HepG2 (cell line): ENCODE measurements around the gene TANGO6. TPM values are rescaled to one million over a fixed set of nuclear protein-coding genes. Genes with fewer than 3 reads are reported as not detected.

ENCODE experiments used
- IRF1 ChIP-seq: sonication (generic); formaldehyde crosslinking; IDR thresholded peaks from 2 replicates; pipeline ENCODE4 v1.4.0; 2020; ENCODE audit warnings: low read depth, mild to moderate bottlenecking, missing genetic modification reagents
- KAT8 ChIP-seq: IDR thresholded peaks from 2 replicates; pipeline ENCODE4 v1.6.1; 2016; ENCODE audit warnings: missing genetic modification reagents, missing compliant biosample characterization
- MAZ ChIP-seq, 2 experiments: sonication (generic) in 1 of 2; formaldehyde crosslinking in 1 of 2; IDR thresholded peaks; 2 replicates each; pipeline versions ENCODE4 v1.5.0 to v1.6.1; 2012 to 2020; ENCODE audit warnings: low read depth in 2 of 2, mild to moderate bottlenecking in 2 of 2, borderline replicate concordance in 1 of 2, improper control_type of control experiment in 1 of 2, low read length in 1 of 2, missing genetic modification reagents in 1 of 2, moderate library complexity in 1 of 2
- NONO ChIP-seq, 2 experiments: fragments of 450-650 bp in 1 of 2; sonication (generic) in 1 of 2; formaldehyde crosslinking in 1 of 2; IDR thresholded peaks in 1 of 2; conservative IDR thresholded peaks in 1 of 2; 2 replicates each; pipeline versions ENCODE4 v1.6.1 to v1.8.0; 2017 to 2022; ENCODE audit warnings: mild to moderate bottlenecking in 1 of 2, missing genetic modification reagents in 1 of 2, moderate library complexity in 1 of 2
- SOX6 ChIP-seq, 2 experiments: fragments of 450-650 bp in 1 of 2; sonication (generic) in 1 of 2; formaldehyde crosslinking in 1 of 2; IDR thresholded peaks; 2 replicates each; pipeline versions ENCODE4 v1.4.0 to v1.6.1; 2017 to 2020; ENCODE audit warnings: antibody characterized with exemption in 1 of 2, mild to moderate bottlenecking in 1 of 2, missing genetic modification reagents in 1 of 2
- ZNF260 ChIP-seq: sonication (generic); formaldehyde crosslinking; IDR thresholded peaks from 2 replicates; pipeline ENCODE4 v1.4.0; 2020; ENCODE audit warnings: missing genetic modification reagents, low read depth, mild to moderate bottlenecking, borderline replicate concordance
- ZNF446 ChIP-seq: sonication (generic); formaldehyde crosslinking; IDR thresholded peaks from 2 replicates; pipeline ENCODE4 v1.5.0; 2020; ENCODE audit warnings: mild to moderate bottlenecking, missing genetic modification reagents
- ZNF576 ChIP-seq: sonication (generic); formaldehyde crosslinking; IDR thresholded peaks from 2 replicates; pipeline ENCODE4 v1.4.0; 2020; ENCODE audit warnings: mild to moderate bottlenecking, missing genetic modification reagents
- ZNF691 ChIP-seq: sonication (generic); formaldehyde crosslinking; IDR thresholded peaks from 2 replicates; pipeline ENCODE4 v1.4.0; 2020; ENCODE audit warnings: missing genetic modification reagents, low read depth, mild to moderate bottlenecking, borderline replicate concordance
- ZNF749 ChIP-seq: sonication (generic); formaldehyde crosslinking; IDR thresholded peaks from 2 replicates; pipeline ENCODE4 v1.8.0; 2022; ENCODE audit warnings: mild to moderate bottlenecking, missing genetic modification reagents, moderate library complexity, borderline replicate concordance
- ZSCAN9 ChIP-seq: IDR thresholded peaks from 2 replicates; pipeline ENCODE4 v1.6.1; 2016; ENCODE audit warnings: borderline replicate concordance
- polyA plus RNA-seq, 8 experiments: library from polyadenylated mRNA; depleted of rRNA in 3 of 8; stranded (reverse) in 7 of 8; unstranded in 1 of 8; fragments of >200 nt; fragmentation: Illumina TruSeq in 4 of 8; extraction: Trizol in 4 of 8; gene quantifications; 2 replicates each; pipeline versions ENCODE4 v1.2.1 to v1.2.3, GENCODE V29; 2011 to 2016; ENCODE audit warnings: low read depth in 4 of 8, missing spikeins in 1 of 8, mixed read lengths in 1 of 8; ENCODE audit not compliant: insufficient read depth in 1 of 8
- total RNA-seq, 5 experiments: library from RNA; depleted of rRNA; stranded (reverse); fragments of >200 nt; fragmentation: Illumina TruSeq; extraction: Trizol; gene quantifications; 2 replicates each; pipeline ENCODE4 v1.2.3, GENCODE V29; 2016; ENCODE audit warnings: low read depth in 1 of 5
- TF ChIP-seq, protein P1 (sequence below): sonication (generic); formaldehyde crosslinking; IDR thresholded peaks from 2 replicates; pipeline ENCODE4 v1.8.1; 2022; ENCODE audit warnings: mild to moderate bottlenecking, missing genetic modification reagents
- TF ChIP-seq, protein P2 (sequence below): IDR thresholded peaks from 2 replicates; pipeline ENCODE4 v1.6.1; 2016; ENCODE audit warnings: low read depth
- TF ChIP-seq, protein P3 (sequence below): sonication (generic); formaldehyde crosslinking; IDR thresholded peaks from 2 replicates; pipeline ENCODE4 v1.5.1; 2020; ENCODE audit warnings: mild to moderate bottlenecking, moderate library complexity, missing genetic modification reagents

The TANGO6 gene
- total and polyA plus RNA-seq, 2 of the 13 experiments (the other 11 are each of a cell fraction or from before 2014, with no cell fraction given), result 7.2 to 13.3 TPM

GRCh38 chr16:69132424-69133252, 289.3 kb downstream of the TANGO6 start, which contains the start of the genes CHTF8 and UTP4 (continued):
- TF ChIP-seq SOX6 (IDR thresholded peaks at IDR 0.05), result no peak
- peak; percentile 51 for TF ChIP-seq SOX6 (CRISPR knock-in tag; IDR thresholded peaks at IDR 0.05)
- TF ChIP-seq ZNF691 (CRISPR knock-in tag), result peak; percentile 97
- no peak for TF ChIP-seq ZNF260 (CRISPR knock-in tag)
- TF ChIP-seq, protein P1, sequence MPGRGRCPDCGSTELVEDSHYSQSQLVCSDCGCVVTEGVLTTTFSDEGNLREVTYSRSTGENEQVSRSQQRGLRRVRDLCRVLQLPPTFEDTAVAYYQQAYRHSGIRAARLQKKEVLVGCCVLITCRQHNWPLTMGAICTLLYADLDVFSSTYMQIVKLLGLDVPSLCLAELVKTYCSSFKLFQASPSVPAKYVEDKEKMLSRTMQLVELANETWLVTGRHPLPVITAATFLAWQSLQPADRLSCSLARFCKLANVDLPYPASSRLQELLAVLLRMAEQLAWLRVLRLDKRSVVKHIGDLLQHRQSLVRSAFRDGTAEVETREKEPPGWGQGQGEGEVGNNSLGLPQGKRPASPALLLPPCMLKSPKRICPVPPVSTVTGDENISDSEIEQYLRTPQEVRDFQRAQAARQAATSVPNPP, result 0 out of 2 replicates have a peak, but pooled peaks have one; percentile 16
- 0 out of 2 replicates have a peak, but pooled peaks have one; percentile 14 for TF ChIP-seq MAZ (IDR thresholded peaks at IDR 0.05; ENCODE audit: borderline replicate concordance, low read depth, low read length)
- TF ChIP-seq MAZ (CRISPR knock-in tag; IDR thresholded peaks at IDR 0.05; ENCODE audit: low read depth), result peak; percentile 99
- TF ChIP-seq IRF1 (CRISPR knock-in tag), result no peak; the same call in 1 of the 2 replicates
- no peak for TF ChIP-seq NONO (IDR thresholded peaks at IDR 0.05)
- peak; percentile 97 for TF ChIP-seq NONO (CRISPR knock-in tag; conservative IDR thresholded peaks at IDR 0.05)
- TF ChIP-seq, protein P2, sequence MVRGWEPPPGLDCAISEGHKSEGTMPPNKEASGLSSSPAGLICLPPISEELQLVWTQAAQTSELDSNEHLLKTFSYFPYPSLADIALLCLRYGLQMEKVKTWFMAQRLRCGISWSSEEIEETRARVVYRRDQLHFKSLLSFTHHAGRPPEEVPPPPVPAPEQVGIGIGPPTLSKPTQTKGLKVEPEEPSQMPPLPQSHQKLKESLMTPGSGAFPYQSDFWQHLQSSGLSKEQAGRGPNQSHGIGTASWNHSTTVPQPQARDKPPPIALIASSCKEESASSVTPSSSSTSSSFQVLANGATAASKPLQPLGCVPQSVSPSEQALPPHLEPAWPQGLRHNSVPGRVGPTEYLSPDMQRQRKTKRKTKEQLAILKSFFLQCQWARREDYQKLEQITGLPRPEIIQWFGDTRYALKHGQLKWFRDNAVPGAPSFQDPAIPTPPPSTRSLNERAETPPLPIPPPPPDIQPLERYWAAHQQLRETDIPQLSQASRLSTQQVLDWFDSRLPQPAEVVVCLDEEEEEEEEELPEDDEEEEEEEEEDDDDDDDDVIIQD, result no peak
- TF ChIP-seq, protein P3, sequence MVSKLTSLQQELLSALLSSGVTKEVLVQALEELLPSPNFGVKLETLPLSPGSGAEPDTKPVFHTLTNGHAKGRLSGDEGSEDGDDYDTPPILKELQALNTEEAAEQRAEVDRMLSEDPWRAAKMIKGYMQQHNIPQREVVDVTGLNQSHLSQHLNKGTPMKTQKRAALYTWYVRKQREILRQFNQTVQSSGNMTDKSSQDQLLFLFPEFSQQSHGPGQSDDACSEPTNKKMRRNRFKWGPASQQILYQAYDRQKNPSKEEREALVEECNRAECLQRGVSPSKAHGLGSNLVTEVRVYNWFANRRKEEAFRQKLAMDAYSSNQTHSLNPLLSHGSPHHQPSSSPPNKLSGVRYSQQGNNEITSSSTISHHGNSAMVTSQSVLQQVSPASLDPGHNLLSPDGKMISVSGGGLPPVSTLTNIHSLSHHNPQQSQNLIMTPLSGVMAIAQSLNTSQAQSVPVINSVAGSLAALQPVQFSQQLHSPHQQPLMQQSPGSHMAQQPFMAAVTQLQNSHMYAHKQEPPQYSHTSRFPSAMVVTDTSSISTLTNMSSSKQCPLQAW (CRISPR knock-in tag), result peak; percentile 56; the same call in 1 of the 2 replicates
- TF ChIP-seq ZNF446 (CRISPR knock-in tag), result no peak
- TF ChIP-seq ZNF749 (CRISPR knock-in tag), result peak; percentile 84; the same call in 1 of the 2 replicates
- TF ChIP-seq ZNF576 (CRISPR knock-in tag), result no peak
- TF ChIP-seq KAT8 (CRISPR knock-in tag), result peak; percentile 76; the same call in 1 of the 2 replicates
- TF ChIP-seq ZSCAN9, result no peak; the same call in 1 of the 2 replicates
